GM23338 (cell line): ENCODE data around the gene MAN2A2. TPM values are rescaled to one million over a fixed set of nuclear protein-coding genes. Genes with fewer than 3 reads are reported as not detected.

ENCODE experiments used
- ATAC-seq: fragments of 200-7000 bp; cut with Tn5 transposase; 3 replicates; pipeline ENCODE4 v1.9.1; 2020
- DNase-seq: peaks from one replicate; pipeline ENCODE4 v3.0.0-alpha.2; 2015; ENCODE audit warnings: low spot score
- H2AFZ ChIP-seq: fragments of 200-600 bp; sonication (generic); 2 replicates; pipeline ENCODE4 v1.8.0; 2016; ENCODE audit warnings: antibody characterized with exemption, mild to moderate bottlenecking, moderate library complexity
- H3F3A ChIP-seq: fragments of 200-600 bp; sonication (generic); replicated peaks from 2 replicates; pipeline ENCODE4 v1.8.0; 2017; ENCODE audit warnings: antibody characterized with exemption, mixed run types, low read depth
- H3K27ac ChIP-seq: fragments of 200-600 bp; sonication (generic); 2 replicates; pipeline ENCODE4 v1.6.1; 2016; ENCODE audit warnings: low read depth
- H3K27me3 ChIP-seq: fragments of 200-600 bp; sonication (generic); 2 replicates; pipeline ENCODE4 v1.8.0; 2016; ENCODE audit warnings: mild to moderate bottlenecking, mixed run types, moderate library complexity; ENCODE audit not compliant: insufficient read depth
- H3K36me3 ChIP-seq: fragments of 200-600 bp; sonication (generic); 2 replicates; pipeline ENCODE4 v1.8.0; 2016; ENCODE audit warnings: mild to moderate bottlenecking; ENCODE audit not compliant: insufficient read depth
- H3K4me1 ChIP-seq: fragments of 200-600 bp; sonication (generic); 2 replicates; pipeline ENCODE4 v1.8.0; 2016; ENCODE audit warnings: mild to moderate bottlenecking, moderate library complexity; ENCODE audit not compliant: insufficient read depth
- H3K4me2 ChIP-seq: fragments of 200-600 bp; sonication (generic); 2 replicates; pipeline ENCODE4 v1.7.1; 2017; ENCODE audit warnings: mixed run types
- H3K4me3 ChIP-seq: fragments of 200-600 bp; sonication (generic); 2 replicates; pipeline ENCODE4 v1.6.1; 2016; ENCODE audit warnings: mixed run types
- H3K79me2 ChIP-seq: fragments of 200-600 bp; sonication (generic); replicated peaks from 2 replicates; pipeline ENCODE4 v1.8.0; 2017; ENCODE audit warnings: mild to moderate bottlenecking; ENCODE audit not compliant: insufficient read depth
- H3K9me2 ChIP-seq: fragments of 200-600 bp; sonication (generic); 2 replicates; pipeline ENCODE4 v1.8.0; 2017; ENCODE audit not compliant: insufficient read depth
- H4K20me1 ChIP-seq: fragments of 200-600 bp; sonication (generic); replicated peaks from 2 replicates; pipeline ENCODE4 v1.8.0; 2017; ENCODE audit warnings: mild to moderate bottlenecking; ENCODE audit not compliant: insufficient read depth
- H3K27ac Mint-ChIP-seq: 2 replicates; pipeline ENCODE4 v1.8.0; 2020; ENCODE audit warnings: inconsistent platforms, mild to moderate bottlenecking, moderate library complexity, mixed read lengths
- H3K27me3 Mint-ChIP-seq: 3 replicates; pipeline ENCODE4 v1.8.0; 2022; ENCODE audit warnings: low read depth, mild to moderate bottlenecking, moderate library complexity, mixed read lengths, inconsistent platforms; ENCODE audit not compliant: insufficient read depth, poor library complexity
- H3K36me3 Mint-ChIP-seq: 3 replicates; pipeline ENCODE4 v1.8.0; 2021; ENCODE audit warnings: low read depth, mild to moderate bottlenecking, inconsistent platforms, moderate library complexity, mixed read lengths
- H3K4me1 Mint-ChIP-seq: 3 replicates; pipeline ENCODE4 v1.8.0; 2020; ENCODE audit warnings: mild to moderate bottlenecking, inconsistent platforms, mixed read lengths
- H3K4me3 Mint-ChIP-seq: 3 replicates; pipeline ENCODE4 v1.8.0; 2021; ENCODE audit warnings: moderate library complexity, mild to moderate bottlenecking, inconsistent platforms, mixed read lengths
- H3K9me3 Mint-ChIP-seq: 3 replicates; pipeline ENCODE4 v1.8.0; 2020; ENCODE audit warnings: moderate library complexity, mild to moderate bottlenecking, inconsistent platforms, mixed read lengths
- CREB1 ChIP-seq: fragments of 250-450 bp; sonication (Bioruptor Pico); IDR thresholded peaks from 2 replicates; pipeline ENCODE4 v1.5.0; 2020; ENCODE audit warnings: low read depth, mild to moderate bottlenecking, moderate library complexity
- CTCF ChIP-seq, 2 experiments: fragments of 200-600 bp in 1 of 2; sonication (generic) in 1 of 2; conservative IDR thresholded peaks; 2 replicates each; pipeline versions ENCODE4 v1.5.1 to v1.6.1; 2016 to 2017; ENCODE audit warnings: antibody characterized with exemption in 2 of 2, low read depth in 2 of 2, mild to moderate bottlenecking in 2 of 2, moderate library complexity in 1 of 2
- EZH2 ChIP-seq: fragments of 200-600 bp; sonication (generic); IDR thresholded peaks from one replicate; pipeline ENCODE4 v1.8.0; 2017; ENCODE audit warnings: antibody characterized with exemption, mild to moderate bottlenecking, low read depth; ENCODE audit not compliant: unreplicated experiment
- EZH2phosphoT487 ChIP-seq: fragments of 200-600 bp; sonication (generic); IDR thresholded peaks from one replicate; pipeline ENCODE4 v1.8.1; 2018; ENCODE audit warnings: antibody characterized with exemption; ENCODE audit not compliant: unreplicated experiment
- JUNB ChIP-seq: IDR thresholded peaks from one replicate; pipeline ENCODE4 v1.6.1; 2016; ENCODE audit warnings: antibody characterized with exemption; ENCODE audit not compliant: unreplicated experiment
- NANOG ChIP-seq: IDR thresholded peaks from 2 replicates; pipeline ENCODE4 v1.6.1; 2016; ENCODE audit warnings: antibody characterized with exemption, borderline replicate concordance
- POLR2AphosphoS5 ChIP-seq: IDR thresholded peaks from 2 replicates; pipeline ENCODE4 v1.6.1; 2016; ENCODE audit warnings: antibody characterized with exemption, low read depth
- REST ChIP-seq: IDR thresholded peaks from one replicate; pipeline ENCODE4 v1.6.1; 2018; ENCODE audit warnings: antibody characterized with exemption; ENCODE audit not compliant: unreplicated experiment
- STAT1 ChIP-seq: IDR thresholded peaks from one replicate; pipeline ENCODE4 v1.6.1; 2016; ENCODE audit warnings: antibody characterized with exemption; ENCODE audit not compliant: unreplicated experiment
- ZNF114 ChIP-seq: fragments of 250-450 bp; sonication (Bioruptor Pico); IDR thresholded peaks from 2 replicates; pipeline ENCODE4 v1.5.0; 2020; ENCODE audit warnings: mild to moderate bottlenecking, moderate library complexity
- ZNF331 ChIP-seq: fragments of 250-450 bp; sonication (Bioruptor Pico); IDR thresholded peaks from 2 replicates; pipeline ENCODE4 v1.5.0; 2020; ENCODE audit warnings: low read depth, mild to moderate bottlenecking, moderate library complexity
- polyA plus RNA-seq: library from polyadenylated mRNA; unstranded; fragments of >200 nt; fragmentation: Nextera tagmentation; extraction: Ambion mirVana; gene quantifications from 2 replicates; pipeline ENCODE4 v1.2.1, GENCODE V29; 2016
- total RNA-seq: library from RNA; depleted of rRNA; stranded (reverse); fragments of >200 nt; shearing (Covaris generic); gene quantifications from 2 replicates; pipeline ENCODE4 v1.2.3, GENCODE V29; 2014
- TF ChIP-seq, protein P1 (sequence below): IDR thresholded peaks from 2 replicates; pipeline ENCODE4 v1.6.1; 2016; ENCODE audit warnings: antibody characterized with exemption
- TF ChIP-seq, protein P2 (sequence below): fragments of 250-450 bp; sonication (Bioruptor Pico); IDR thresholded peaks from 2 replicates; pipeline ENCODE4 v1.5.0; 2020; ENCODE audit warnings: mild to moderate bottlenecking, moderate library complexity

Gene MAN2A2
- total and polyA plus RNA-seq, 2 experiments from 2014 or later: 8.2 to 17.1 TPM

GRCh38 chr15:90892498-90893174 is 10.5 kb upstream of the MAN2A2 start:
- H4K20me1 ChIP-seq: no peaks in the 10 kb centered on the region
- no peaks in the 10 kb centered on the region for H3K4me1 ChIP-seq
- TF ChIP-seq EZH2phosphoT487 (no peak), REST (no peak), ZNF114 (CRISPR knock-in tag) (no peak), EZH2 (no peak), NANOG (no peak), CTCF (conservative IDR thresholded peaks at IDR 0.05; ENCODE audit: low read depth in 2 of 2) (no peak), STAT1 (no peak), CREB1 (CRISPR knock-in tag) (no peak), JUNB (no peak), POLR2AphosphoS5 (no peak), ZNF331 (CRISPR knock-in tag) (no peak)
- TF ChIP-seq, protein P1, sequence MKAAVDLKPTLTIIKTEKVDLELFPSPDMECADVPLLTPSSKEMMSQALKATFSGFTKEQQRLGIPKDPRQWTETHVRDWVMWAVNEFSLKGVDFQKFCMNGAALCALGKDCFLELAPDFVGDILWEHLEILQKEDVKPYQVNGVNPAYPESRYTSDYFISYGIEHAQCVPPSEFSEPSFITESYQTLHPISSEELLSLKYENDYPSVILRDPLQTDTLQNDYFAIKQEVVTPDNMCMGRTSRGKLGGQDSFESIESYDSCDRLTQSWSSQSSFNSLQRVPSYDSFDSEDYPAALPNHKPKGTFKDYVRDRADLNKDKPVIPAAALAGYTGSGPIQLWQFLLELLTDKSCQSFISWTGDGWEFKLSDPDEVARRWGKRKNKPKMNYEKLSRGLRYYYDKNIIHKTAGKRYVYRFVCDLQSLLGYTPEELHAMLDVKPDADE: no peak
- TF ChIP-seq, protein P2, sequence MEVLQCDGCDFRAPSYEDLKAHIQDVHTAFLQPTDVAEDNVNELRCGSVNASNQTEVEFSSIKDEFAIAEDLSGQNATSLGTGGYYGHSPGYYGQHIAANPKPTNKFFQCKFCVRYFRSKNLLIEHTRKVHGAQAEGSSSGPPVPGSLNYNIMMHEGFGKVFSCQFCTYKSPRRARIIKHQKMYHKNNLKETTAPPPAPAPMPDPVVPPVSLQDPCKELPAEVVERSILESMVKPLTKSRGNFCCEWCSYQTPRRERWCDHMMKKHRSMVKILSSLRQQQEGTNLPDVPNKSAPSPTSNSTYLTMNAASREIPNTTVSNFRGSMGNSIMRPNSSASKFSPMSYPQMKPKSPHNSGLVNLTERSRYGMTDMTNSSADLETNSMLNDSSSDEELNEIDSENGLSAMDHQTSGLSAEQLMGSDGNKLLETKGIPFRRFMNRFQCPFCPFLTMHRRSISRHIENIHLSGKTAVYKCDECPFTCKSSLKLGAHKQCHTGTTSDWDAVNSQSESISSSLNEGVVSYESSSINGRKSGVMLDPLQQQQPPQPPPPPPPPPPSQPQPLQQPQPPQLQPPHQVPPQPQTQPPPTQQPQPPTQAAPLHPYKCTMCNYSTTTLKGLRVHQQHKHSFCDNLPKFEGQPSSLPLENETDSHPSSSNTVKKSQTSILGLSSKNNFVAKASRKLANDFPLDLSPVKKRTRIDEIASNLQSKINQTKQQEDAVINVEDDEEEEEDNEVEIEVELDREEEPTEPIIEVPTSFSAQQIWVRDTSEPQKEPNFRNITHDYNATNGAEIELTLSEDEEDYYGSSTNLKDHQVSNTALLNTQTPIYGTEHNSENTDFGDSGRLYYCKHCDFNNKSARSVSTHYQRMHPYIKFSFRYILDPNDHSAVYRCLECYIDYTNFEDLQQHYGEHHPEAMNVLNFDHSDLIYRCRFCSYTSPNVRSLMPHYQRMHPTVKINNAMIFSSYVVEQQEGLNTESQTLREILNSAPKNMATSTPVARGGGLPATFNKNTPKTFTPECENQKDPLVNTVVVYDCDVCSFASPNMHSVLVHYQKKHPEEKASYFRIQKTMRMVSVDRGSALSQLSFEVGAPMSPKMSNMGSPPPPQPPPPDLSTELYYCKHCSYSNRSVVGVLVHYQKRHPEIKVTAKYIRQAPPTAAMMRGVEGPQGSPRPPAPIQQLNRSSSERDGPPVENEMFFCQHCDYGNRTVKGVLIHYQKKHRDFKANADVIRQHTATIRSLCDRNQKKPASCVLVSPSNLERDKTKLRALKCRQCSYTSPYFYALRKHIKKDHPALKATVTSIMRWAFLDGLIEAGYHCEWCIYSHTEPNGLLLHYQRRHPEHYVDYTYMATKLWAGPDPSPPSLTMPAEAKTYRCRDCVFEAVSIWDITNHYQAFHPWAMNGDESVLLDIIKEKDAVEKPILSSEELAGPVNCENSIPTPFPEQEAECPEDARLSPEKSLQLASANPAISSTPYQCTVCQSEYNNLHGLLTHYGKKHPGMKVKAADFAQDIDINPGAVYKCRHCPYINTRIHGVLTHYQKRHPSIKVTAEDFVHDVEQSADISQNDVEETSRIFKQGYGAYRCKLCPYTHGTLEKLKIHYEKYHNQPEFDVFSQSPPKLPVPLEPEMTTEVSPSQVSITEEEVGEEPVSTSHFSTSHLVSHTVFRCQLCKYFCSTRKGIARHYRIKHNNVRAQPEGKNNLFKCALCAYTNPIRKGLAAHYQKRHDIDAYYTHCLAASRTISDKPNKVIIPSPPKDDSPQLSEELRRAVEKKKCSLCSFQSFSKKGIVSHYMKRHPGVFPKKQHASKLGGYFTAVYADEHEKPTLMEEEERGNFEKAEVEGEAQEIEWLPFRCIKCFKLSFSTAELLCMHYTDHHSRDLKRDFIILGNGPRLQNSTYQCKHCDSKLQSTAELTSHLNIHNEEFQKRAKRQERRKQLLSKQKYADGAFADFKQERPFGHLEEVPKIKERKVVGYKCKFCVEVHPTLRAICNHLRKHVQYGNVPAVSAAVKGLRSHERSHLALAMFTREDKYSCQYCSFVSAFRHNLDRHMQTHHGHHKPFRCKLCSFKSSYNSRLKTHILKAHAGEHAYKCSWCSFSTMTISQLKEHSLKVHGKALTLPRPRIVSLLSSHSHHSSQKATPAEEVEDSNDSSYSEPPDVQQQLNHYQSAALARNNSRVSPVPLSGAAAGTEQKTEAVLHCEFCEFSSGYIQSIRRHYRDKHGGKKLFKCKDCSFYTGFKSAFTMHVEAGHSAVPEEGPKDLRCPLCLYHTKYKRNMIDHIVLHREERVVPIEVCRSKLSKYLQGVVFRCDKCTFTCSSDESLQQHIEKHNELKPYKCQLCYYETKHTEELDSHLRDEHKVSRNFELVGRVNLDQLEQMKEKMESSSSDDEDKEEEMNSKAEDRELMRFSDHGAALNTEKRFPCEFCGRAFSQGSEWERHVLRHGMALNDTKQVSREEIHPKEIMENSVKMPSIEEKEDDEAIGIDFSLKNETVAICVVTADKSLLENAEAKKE (CRISPR knock-in tag): no peak
- DNase-seq (no peak), ATAC-seq (no peak)
- H3K27me3 ChIP-seq: no peaks in the 10 kb centered on the region
- H3K27ac Mint-ChIP-seq: no peak overlapping the region
- H3F3A ChIP-seq: no peaks in the 10 kb centered on the region
- no peaks in the 10 kb centered on the region for H3K9me3 Mint-ChIP-seq
- H3K9me2 ChIP-seq: no peaks in the 10 kb centered on the region
- no peak overlapping the region for H3K27ac ChIP-seq
- H3K36me3 Mint-ChIP-seq: peaks cover 8% of the 10 kb centered on the region
- H3K4me1 Mint-ChIP-seq: peaks cover 5% of the 10 kb centered on the region; the same call in 1 of the 3 replicates
- no peak overlapping the region for H3K4me3 ChIP-seq
- H3K4me2 ChIP-seq: no peak overlapping the region
- no peaks in the 10 kb centered on the region for H3K36me3 ChIP-seq
- H3K27me3 Mint-ChIP-seq: peaks cover 16% of the 10 kb centered on the region
- no peak overlapping the region for H2AFZ ChIP-seq
- H3K4me3 Mint-ChIP-seq: no peak overlapping the region
- H3K79me2 ChIP-seq: no peaks in the 10 kb centered on the region
